BLaER1 treated with 17β-estradiol and CSF1 and Interleukin-3, amounts not matched to agents 10 nM and 100 nM (cell line): Measurements from ENCODE around the gene KATNB1.
A peak's percentile ranks its signal among the peaks of the same experiment; 100 is the strongest.
"Not testable (repeated sequence)": the region's sequence is repeated elsewhere in the genome, so short reads cannot be mapped to it uniquely, and the experiment has no call there.

Experiments used
- H3K27ac ChIP-seq, 11 experiments: shearing (Covaris generic); formaldehyde crosslinking; 2 replicates each; pipeline ENCODE4 v1.8.1; 2022
- H3K27me3 ChIP-seq, 11 experiments: shearing (Covaris generic); formaldehyde crosslinking; 2 replicates each; pipeline ENCODE4 v1.8.1; 2022
- H3K36me3 ChIP-seq, 11 experiments: shearing (Covaris generic); formaldehyde crosslinking; 2 replicates each; pipeline ENCODE4 v1.8.1; 2022
- H3K4me1 ChIP-seq, 10 experiments: shearing (Covaris generic); formaldehyde crosslinking; 2 replicates each; pipeline ENCODE4 v1.8.1; 2022
- H3K4me2 ChIP-seq, 11 experiments: shearing (Covaris generic); formaldehyde crosslinking; 2 replicates each; pipeline ENCODE4 v1.8.1; 2022
- H3K4me3 ChIP-seq, 10 experiments: shearing (Covaris generic); formaldehyde crosslinking; 2 replicates each; pipeline ENCODE4 v1.8.1; 2022
- H3K9ac ChIP-seq, 11 experiments: shearing (Covaris generic); formaldehyde crosslinking; 2 replicates each; pipeline ENCODE4 v1.8.1; 2022
- H3K9me3 ChIP-seq, 11 experiments: shearing (Covaris generic); formaldehyde crosslinking; replicated peaks in 1 of 11; 2 replicates each; pipeline ENCODE4 v1.8.1; 2022
- H4K20me1 ChIP-seq, 11 experiments: shearing (Covaris generic); formaldehyde crosslinking; 2 replicates each; pipeline ENCODE4 v1.8.1; 2022
- Cebpa-rat ChIP-seq, 11 experiments: shearing (Covaris generic); IDR thresholded peaks; 2 replicates each; pipeline ENCODE4 v1.8.1; 2022

KATNB1 gene

GRCh38 chr16:57794849-57795430 is 59.4 kb downstream of the KATNB1 start:
- Histone ChIP-seq H3K27me3 (no peaks in the 10 kb centered on the region), H3K9me3 (no peaks in the 10 kb centered on the region), H3K36me3 (peaks cover 0 to 85% (median 34%) of the 10 kb centered on the region in 11 experiments; a peak in 20 of 22 replicates), H3K27ac (no peak overlapping the region; a peak in 1 of 22 replicates), H3K4me1 (peaks cover 58 to 74% (median 63%) of the 10 kb centered on the region in 10 experiments), H3K9ac (peak overlapping the region in 3 of 11 experiments; percentile 6 to 31 (median 16); a peak in 2 of 22 replicates), H3K4me3 (no peak overlapping the region), H3K4me2 (peak overlapping the region in 5 of 11 experiments; percentile 15 to 100 (median 46); a peak in 7 of 22 replicates), H4K20me1 (peaks cover 0 to 69% (median 8%) of the 10 kb centered on the region in 11 experiments; a peak in 10 of 22 replicates)
- TF ChIP-seq Cebpa-rat (IDR thresholded peaks at IDR 0.05): no peak

GRCh38 chr16:57795431-57795878 is 59.9 kb downstream of the KATNB1 start:
- Histone ChIP-seq H4K20me1 (peaks cover 0 to 64% (median 12%) of the 10 kb centered on the region in 11 experiments; a peak in 11 of 22 replicates), H3K4me2 (peak overlapping the region in 7 of 11 experiments; percentile 15 to 100 (median 46); a peak in 10 of 22 replicates), H3K4me1 (peaks cover 63 to 79% (median 68%) of the 10 kb centered on the region in 10 experiments)

GRCh38 chr16:57796014-57796413 is 60.4 kb downstream of the KATNB1 start:
- H4K20me1 ChIP-seq: peaks cover 0 to 59% (median 13%) of the 10 kb centered on the region in 11 experiments; a peak in 11 of 22 replicates
- not testable (repeated sequence) for H3K27me3 ChIP-seq, H3K27ac ChIP-seq, H3K4me3 ChIP-seq, H3K9me3 ChIP-seq
- H3K36me3 ChIP-seq: peaks cover 0 to 74% (median 28%) of the 10 kb centered on the region in 11 experiments; a peak in 20 of 22 replicates
- peaks cover 64 to 79% (median 68%) of the 10 kb centered on the region in 10 experiments for H3K4me1 ChIP-seq
- H3K9ac ChIP-seq: peak overlapping the region in 2 of 11 experiments; percentile 13 to 95; a peak in 1 of 22 replicates
- H3K4me2 ChIP-seq: peak overlapping the region in 4 of 11 experiments; percentile 46 to 100 (median 48); a peak in 4 of 22 replicates

More at GRCh38 chr16:57795431-57795878, 59.9 kb downstream of the KATNB1 start:
- H3K27ac ChIP-seq: no peak overlapping the region
- peak overlapping the region in 3 of 11 experiments; percentile 6 to 31 (median 16); a peak in 2 of 22 replicates for H3K9ac ChIP-seq
- no peaks in the 10 kb centered on the region for H3K27me3 ChIP-seq
- TF ChIP-seq Cebpa-rat (IDR thresholded peaks at IDR 0.05): no peak
- H3K36me3 ChIP-seq: peaks cover 0 to 79% (median 32%) of the 10 kb centered on the region in 11 experiments; a peak in 20 of 22 replicates
- no peaks in the 10 kb centered on the region for H3K9me3 ChIP-seq
- no peak overlapping the region for H3K4me3 ChIP-seq

GRCh38 chr16:57797216-57797525 is 61.6 kb downstream of the KATNB1 start:
- 0 out of 22 replicates have a peak overlapping the region, but pooled peaks of 1 of the 11 experiments have one; percentile 26 for H3K27ac ChIP-seq
- peak overlapping the region in 10 of 11 experiments; percentile 94 to 100 (median 98); a peak in 16 of 22 replicates for H3K4me2 ChIP-seq
- no peaks in the 10 kb centered on the region for H3K27me3 ChIP-seq
- no peak for TF ChIP-seq Cebpa-rat (IDR thresholded peaks at IDR 0.05)
- no peak overlapping the region for H3K4me3 ChIP-seq
- peaks cover 0 to 62% (median 25%) of the 10 kb centered on the region in 11 experiments; a peak in 20 of 22 replicates for H3K36me3 ChIP-seq
- peak overlapping the region in 6 of 11 experiments; percentile 0 to 95 (median 32); a peak in 7 of 22 replicates for H3K9ac ChIP-seq
- peaks cover 60 to 72% (median 68%) of the 10 kb centered on the region in 10 experiments for H3K4me1 ChIP-seq
- no peaks in the 10 kb centered on the region for H3K9me3 ChIP-seq
- peaks cover 0 to 48% (median 12%) of the 10 kb centered on the region in 11 experiments; a peak in 11 of 22 replicates for H4K20me1 ChIP-seq

- Histone ChIP-seq H4K20me1 (peaks cover 0 to 42% (median 11%) of the 10 kb centered on the region in 11 experiments; a peak in 11 of 22 replicates), H3K9ac (peak overlapping the region in 8 of 11 experiments; percentile 10 to 95 (median 36); a peak in 10 of 22 replicates), H3K36me3 (peaks cover 0 to 57% (median 22%) of the 10 kb centered on the region in 11 experiments; a peak in 20 of 22 replicates), H3K4me3 (peak overlapping the region in 3 of 10 experiments; percentile 69 to 83 (median 75); a peak in 6 of 20 replicates), H3K27me3 (no peaks in the 10 kb centered on the region), H3K27ac (peak overlapping the region in 2 of 11 experiments; percentile 9 to 26; a peak in 2 of 22 replicates), H3K4me1 (peaks cover 62 to 73% (median 70%) of the 10 kb centered on the region in 10 experiments), H3K4me2 (peak overlapping the region; percentile 94 to 100 (median 99)), H3K9me3 (no peaks in the 10 kb centered on the region)
- TF ChIP-seq Cebpa-rat (IDR thresholded peaks at IDR 0.05): no peak
These were observed 62.1 kb downstream of the KATNB1 start for GRCh38 chr16:57797526-57798266.

GRCh38 chr16:57798267-57798810 is 62.8 kb downstream of the KATNB1 start:
- Histone ChIP-seq H3K36me3 (peaks cover 0 to 51% (median 18%) of the 10 kb centered on the region in 11 experiments; a peak in 20 of 22 replicates), H3K27ac (peak overlapping the region in 2 of 11 experiments; percentile 2 to 26; a peak in 2 of 22 replicates), H3K4me1 (peaks cover 68 to 80% (median 76%) of the 10 kb centered on the region in 10 experiments), H3K9ac (peak overlapping the region in 8 of 11 experiments; percentile 10 to 95 (median 36); a peak in 9 of 22 replicates), H3K9me3 (no peaks in the 10 kb centered on the region), H3K27me3 (no peaks in the 10 kb centered on the region), H4K20me1 (peaks cover 0 to 41% (median 11%) of the 10 kb centered on the region in 11 experiments; a peak in 11 of 22 replicates), H3K4me3 (peak overlapping the region in 3 of 10 experiments; percentile 69 to 83 (median 75); a peak in 6 of 20 replicates), H3K4me2 (peak overlapping the region; percentile 94 to 100 (median 99))
- no peak for TF ChIP-seq Cebpa-rat (IDR thresholded peaks at IDR 0.05)

GRCh38 chr16:57798953-57799599 is 63.5 kb downstream of the KATNB1 start:
- Histone ChIP-seq H3K36me3 (peaks cover 0 to 43% (median 12%) of the 10 kb centered on the region in 11 experiments; a peak in 19 of 22 replicates), H3K4me3 (peak overlapping the region in 9 of 10 experiments; percentile 14 to 83 (median 74); a peak in 11 of 20 replicates), H3K4me2 (peak overlapping the region; percentile 94 to 100 (median 99)), H3K27ac (peak overlapping the region in 9 of 11 experiments; percentile 2 to 91 (median 80); a peak in 11 of 22 replicates), H3K9ac (peak overlapping the region in 10 of 11 experiments; percentile 20 to 95 (median 42); a peak in 14 of 22 replicates), H3K9me3 (no peaks in the 10 kb centered on the region), H3K27me3 (no peaks in the 10 kb centered on the region), H3K4me1 (peaks cover 73 to 85% (median 82%) of the 10 kb centered on the region in 10 experiments), H4K20me1 (peaks cover 0 to 41% (median 11%) of the 10 kb centered on the region in 11 experiments; a peak in 11 of 22 replicates)
- TF ChIP-seq Cebpa-rat (IDR thresholded peaks at IDR 0.05): no peak
